Kidney (tissue), 14 donors: ENCODE results near the gene RDH12. TPM values are rescaled to one million over a fixed set of nuclear protein-coding genes. Genes with fewer than 3 reads are reported as not detected.

ENCODE experiments used
- DNase-seq, 5 donors: peaks; one replicate each; pipeline ENCODE4 v3.0.0-alpha.2; 2013 to 2020
- FAIRE-seq: peaks from 2 replicates; lab custom pipeline; 2012; peaks lifted over from hg19 to GRCh38; lab: Jason Lieb, UNC
- H3K27ac ChIP-seq, 2 donors: one replicate each; pipeline ENCODE4 v1.7.0; 2013; ENCODE audit warnings: low read depth in 2 of 2, low read length in 2 of 2, inconsistent platforms in 1 of 2
- H3K27me3 ChIP-seq: one replicate; pipeline ENCODE4 v1.7.1; 2013; ENCODE audit warnings: low read length, inconsistent platforms; ENCODE audit not compliant: control insufficient read depth, insufficient read depth
- H3K36me3 ChIP-seq, 3 donors: one replicate each; pipeline versions ENCODE4 v1.7.0 to v1.7.1; 2013; ENCODE audit warnings: low read length in 3 of 3, control low read depth in 1 of 3, inconsistent platforms in 1 of 3; ENCODE audit not compliant: insufficient read depth in 3 of 3, control insufficient read depth in 2 of 3
- H3K4me1 ChIP-seq, 3 donors: one replicate each; pipeline versions ENCODE4 v1.7.0 to v1.7.1; 2013; ENCODE audit warnings: low read length in 3 of 3, inconsistent platforms in 1 of 3, low read depth in 1 of 3; ENCODE audit not compliant: control insufficient read depth in 2 of 3, insufficient read depth in 2 of 3
- H3K4me3 ChIP-seq, 3 donors: one replicate each; pipeline versions ENCODE4 v1.7.0 to v1.8.1; 2013; ENCODE audit warnings: low read length in 3 of 3, control low read depth in 1 of 3, inconsistent platforms in 1 of 3
- H3K9ac ChIP-seq, 3 donors: one replicate each; pipeline versions ENCODE4 v1.7.0 to v1.7.1; 2013; ENCODE audit warnings: low read length in 3 of 3, control low read depth in 1 of 3, inconsistent platforms in 1 of 3
- H3K9me3 ChIP-seq, 3 donors: one replicate each; pipeline versions ENCODE4 v1.7.0 to v1.7.1; 2013; ENCODE audit warnings: low read length in 3 of 3, control low read depth in 1 of 3, inconsistent platforms in 1 of 3; ENCODE audit not compliant: control insufficient read depth in 2 of 3, insufficient read depth in 1 of 3
- intact Hi-C: fragments of 100-400 bp; cut with DNase I; formaldehyde crosslinking; loops from one replicate; pipeline ENCODE4 v1.11.1; 2022
- polyA plus RNA-seq: library from polyadenylated mRNA; stranded (reverse); fragments of 350-450 nt; fragmentation: Illumina TruSeq; extraction: RNeasy Lipid Tissue Mini Kit (QIAGEN cat#74804); gene quantifications from one replicate; pipeline ENCODE4 v1.2.3, GENCODE V29; 2014; ENCODE audit warnings: low read depth, low replicate concordance; ENCODE audit not compliant: insufficient read depth
- total RNA-seq: library from RNA; stranded (reverse); fragmentation: NEBNext Ultra II Directional; extraction: Animal tissue kit (Norgen Biotek cat#: 25700); gene quantifications from one replicate; pipeline ENCODE4 v1.2.1, GENCODE V29; 2021
- TF ChIP-seq, protein P1 (sequence below): IDR thresholded peaks from 3 replicates; pipeline ENCODE4 v1.5.1; 2012; ENCODE audit warnings: mild to moderate bottlenecking, moderate library complexity, borderline replicate concordance; ENCODE audit not compliant: insufficient read depth; ENCODE audit errors: extremely low read depth
- donor health status: control.
- donor health status: control.
- donor health status: control.
- donor health status: control.
- donor health status: control.
- donor health status: DM: yes; HTN: yes; CAD: no.
- donor health status: Normal renal cell carcinoma (clear cell type).

The RDH12 gene
- total and polyA plus RNA-seq, 2 donors from 2014 or later = 0.22 to 10.0 TPM

DNA sequence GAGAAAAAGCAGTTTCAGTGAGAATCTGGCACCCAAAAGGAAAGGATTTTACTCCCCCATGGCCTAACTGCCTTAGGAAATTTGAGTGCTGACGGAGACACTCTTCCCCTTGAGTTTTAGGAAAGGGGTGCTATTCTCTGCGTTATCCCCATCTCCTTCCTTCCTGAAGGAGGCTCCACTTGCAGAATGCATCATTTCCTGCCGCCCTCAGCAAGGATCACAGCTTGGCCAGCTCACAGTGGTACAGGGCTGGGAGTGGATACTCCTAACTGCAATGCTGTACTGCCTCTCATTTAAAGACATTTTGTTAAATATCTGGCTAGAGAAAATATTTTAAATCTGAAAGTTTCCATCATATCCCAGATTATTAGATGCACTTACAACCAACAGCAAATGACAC, 33.0 kb downstream of the RDH12 start:
- FAIRE-seq = no peak
- H3K27me3 ChIP-seq = no peaks in the 10 kb centered on the region
- intact Hi-C loops = no loop called here

DNA sequence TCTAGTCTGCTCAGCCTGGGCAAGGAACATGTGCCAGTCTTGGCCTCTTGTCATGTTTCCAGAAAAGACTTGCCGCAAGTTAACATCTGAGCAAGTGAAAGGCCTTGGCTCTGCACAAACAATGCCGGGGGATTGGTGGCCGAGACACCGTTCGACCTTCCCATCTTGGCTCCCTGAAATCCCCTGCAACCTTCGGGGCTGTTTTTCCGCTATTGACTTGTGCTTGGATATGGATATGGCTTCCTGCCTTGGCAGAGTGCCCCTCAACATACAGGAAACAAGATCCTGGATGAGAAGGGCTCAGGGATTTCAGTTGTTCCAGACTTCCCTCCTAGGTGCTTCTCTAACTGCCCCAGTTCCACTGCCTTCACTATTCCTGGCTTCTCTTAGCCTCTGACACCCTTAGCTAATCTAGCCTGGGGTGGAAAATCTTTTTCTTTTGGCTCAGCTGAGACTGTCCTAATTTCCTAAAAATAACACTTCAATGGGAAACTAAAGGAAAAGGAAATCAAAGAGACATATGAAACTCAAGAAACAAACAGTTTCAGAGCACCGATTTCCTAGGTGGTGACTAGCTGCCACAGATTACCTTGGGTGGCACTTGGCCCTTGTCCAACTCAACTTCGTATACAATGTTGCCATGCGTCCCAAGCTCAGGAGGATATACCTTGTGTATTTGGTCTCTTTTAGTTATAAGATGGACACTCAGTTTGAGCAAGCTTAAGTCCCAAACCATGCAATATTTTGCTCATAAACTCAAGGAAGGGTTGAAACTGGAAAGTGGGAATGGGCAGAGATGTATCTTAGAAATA, 33.9 kb downstream of the RDH12 start:
- no peak overlapping the region for H3K9ac ChIP-seq
- H3K36me3 ChIP-seq = no peaks in the 10 kb centered on the region
- no peak for FAIRE-seq
- H3K27me3 ChIP-seq = no peaks in the 10 kb centered on the region
- intact Hi-C loops = no loop called here
- no peaks in the 10 kb centered on the region for H3K9me3 ChIP-seq
- no peak overlapping the region for H3K27ac ChIP-seq
- TF ChIP-seq, protein P1, sequence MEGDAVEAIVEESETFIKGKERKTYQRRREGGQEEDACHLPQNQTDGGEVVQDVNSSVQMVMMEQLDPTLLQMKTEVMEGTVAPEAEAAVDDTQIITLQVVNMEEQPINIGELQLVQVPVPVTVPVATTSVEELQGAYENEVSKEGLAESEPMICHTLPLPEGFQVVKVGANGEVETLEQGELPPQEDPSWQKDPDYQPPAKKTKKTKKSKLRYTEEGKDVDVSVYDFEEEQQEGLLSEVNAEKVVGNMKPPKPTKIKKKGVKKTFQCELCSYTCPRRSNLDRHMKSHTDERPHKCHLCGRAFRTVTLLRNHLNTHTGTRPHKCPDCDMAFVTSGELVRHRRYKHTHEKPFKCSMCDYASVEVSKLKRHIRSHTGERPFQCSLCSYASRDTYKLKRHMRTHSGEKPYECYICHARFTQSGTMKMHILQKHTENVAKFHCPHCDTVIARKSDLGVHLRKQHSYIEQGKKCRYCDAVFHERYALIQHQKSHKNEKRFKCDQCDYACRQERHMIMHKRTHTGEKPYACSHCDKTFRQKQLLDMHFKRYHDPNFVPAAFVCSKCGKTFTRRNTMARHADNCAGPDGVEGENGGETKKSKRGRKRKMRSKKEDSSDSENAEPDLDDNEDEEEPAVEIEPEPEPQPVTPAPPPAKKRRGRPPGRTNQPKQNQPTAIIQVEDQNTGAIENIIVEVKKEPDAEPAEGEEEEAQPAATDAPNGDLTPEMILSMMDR = no peak
- H3K4me3 ChIP-seq = no peak overlapping the region
- no peak for DNase-seq
- H3K4me1 ChIP-seq = no peaks in the 10 kb centered on the region

More for the DNA sequence above, 33.0 kb downstream of the RDH12 start:
- no peak overlapping the region for H3K9ac ChIP-seq
- DNase-seq = no peak
- H3K36me3 ChIP-seq = no peaks in the 10 kb centered on the region
- no peak overlapping the region for H3K27ac ChIP-seq
- no peak overlapping the region for H3K4me3 ChIP-seq
- H3K4me1 ChIP-seq = no peaks in the 10 kb centered on the region
- no peaks in the 10 kb centered on the region for H3K9me3 ChIP-seq
- TF ChIP-seq, protein P1 = no peak

DNA sequence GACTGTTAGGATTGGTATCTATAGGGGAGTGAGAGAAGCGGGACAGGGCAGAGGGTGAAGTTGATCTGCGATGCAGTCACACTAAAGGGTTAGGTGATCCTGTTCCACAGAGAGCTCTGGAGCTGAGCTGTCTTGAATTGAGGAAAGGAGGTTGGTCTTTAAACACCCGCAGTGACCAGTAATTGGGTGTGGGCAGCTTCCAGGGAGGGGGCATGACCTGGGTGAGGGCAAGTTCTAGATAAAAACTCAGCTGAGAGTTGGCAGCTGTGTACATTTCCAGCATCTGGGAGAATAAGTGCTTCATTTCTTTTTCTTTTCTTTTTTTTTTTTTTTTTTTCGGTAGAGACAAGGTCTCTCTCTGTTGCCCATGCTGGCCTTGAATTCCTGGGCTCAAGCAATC, 35.1 kb downstream of the RDH12 start:
- Histone ChIP-seq H3K27me3 (no peaks in the 10 kb centered on the region), H3K4me3 (no peak overlapping the region), H3K27ac (no peak overlapping the region), H3K9me3 (no peaks in the 10 kb centered on the region), H3K36me3 (no peaks in the 10 kb centered on the region), H3K4me1 (no peaks in the 10 kb centered on the region), H3K9ac (no peak overlapping the region)
- TF ChIP-seq, protein P1 = no peak
- FAIRE-seq (no peak), DNase-seq (no peak)
- intact Hi-C loops = no loop called here
